Endometrium (tissue), 2 donors: Measurements from ENCODE around the gene UBE2D4.
"Not testable (repeated sequence)": the region's sequence is repeated elsewhere in the genome, so short reads cannot be mapped to it uniquely, and the experiment has no call there.

Experiments
- FAIRE-seq: peaks from 2 replicates; lab custom pipeline; 2012; peaks lifted over from hg19 to GRCh38; lab: Jason Lieb, UNC
- donor health status: control.
- donor health status: control.

The UBE2D4 gene

DNA sequence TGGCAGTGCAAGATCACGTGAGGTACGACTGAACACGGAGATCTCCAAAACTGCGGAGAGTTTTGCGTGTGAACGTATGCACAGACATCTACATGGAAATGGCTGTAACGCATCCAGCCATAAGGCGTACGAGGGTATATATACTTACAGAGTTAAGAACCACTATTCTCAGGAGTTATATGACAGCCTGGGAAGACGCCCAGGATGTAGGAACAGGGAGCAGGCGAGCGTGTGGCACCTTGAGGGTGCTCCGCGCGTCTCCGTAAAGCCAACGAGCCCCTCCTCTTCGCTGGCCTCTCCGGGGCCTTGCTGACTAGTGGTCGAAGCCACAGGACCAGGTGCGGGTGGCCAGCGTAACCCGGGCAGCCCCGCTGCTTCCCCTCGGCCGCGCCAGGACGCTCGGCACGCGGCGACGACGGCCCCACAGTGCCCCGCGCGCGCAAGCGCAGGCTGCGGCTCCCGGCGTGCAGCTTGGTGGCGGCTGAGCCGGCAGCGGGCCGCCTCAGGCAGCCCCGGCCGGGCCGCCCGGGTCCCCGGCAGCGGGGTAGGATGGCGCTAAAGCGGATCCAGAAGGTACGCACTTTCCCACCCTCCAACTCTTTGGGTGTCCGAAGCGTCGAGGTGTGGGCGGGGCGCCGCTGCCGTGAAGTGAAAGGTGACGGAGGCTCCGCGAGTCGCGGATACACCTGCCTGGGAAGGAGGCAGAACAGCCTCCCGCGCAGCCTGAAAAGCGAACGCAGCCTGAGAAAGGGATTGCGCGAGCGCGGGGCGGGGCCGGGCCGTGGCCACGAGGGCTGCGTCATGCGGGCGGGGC lies at the start of gene UBE2D4:
TSS of gene UBE2D4 (plus strand) at position 453 of the 814 bp plus-strand sequence. CDS start at position 550, 97 bp downstream.
- FAIRE-seq, result no peak

- FAIRE-seq, result no peak
These were observed 49.1 kb upstream of the UBE2D4 start for GRCh38 chr7:43876976-43877745.

- FAIRE-seq, result no peak
These were observed 48.0 kb upstream of the UBE2D4 start for GRCh38 chr7:43877968-43878864.

DNA sequence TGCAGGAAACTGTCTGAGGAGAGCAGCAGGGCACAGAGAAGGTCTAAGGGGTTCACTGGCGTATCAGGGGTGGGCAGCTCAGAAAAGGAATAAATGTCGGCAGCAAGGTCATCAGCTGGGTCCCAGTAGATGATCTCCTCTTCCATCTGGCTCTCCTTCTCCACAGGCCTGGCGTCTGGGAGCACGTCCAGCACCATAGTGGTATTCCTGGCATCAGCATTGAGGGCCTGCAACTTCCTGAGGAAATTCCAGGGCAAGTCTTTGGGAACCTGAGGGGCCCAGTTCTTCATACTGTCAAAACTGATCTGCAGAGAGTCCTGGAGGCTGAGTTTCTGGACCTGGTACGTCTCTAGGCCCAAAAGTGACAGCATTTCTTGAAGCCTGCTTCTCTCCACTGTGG lies 47.4 kb upstream of the UBE2D4 start:
- FAIRE-seq, result no peak

DNA sequence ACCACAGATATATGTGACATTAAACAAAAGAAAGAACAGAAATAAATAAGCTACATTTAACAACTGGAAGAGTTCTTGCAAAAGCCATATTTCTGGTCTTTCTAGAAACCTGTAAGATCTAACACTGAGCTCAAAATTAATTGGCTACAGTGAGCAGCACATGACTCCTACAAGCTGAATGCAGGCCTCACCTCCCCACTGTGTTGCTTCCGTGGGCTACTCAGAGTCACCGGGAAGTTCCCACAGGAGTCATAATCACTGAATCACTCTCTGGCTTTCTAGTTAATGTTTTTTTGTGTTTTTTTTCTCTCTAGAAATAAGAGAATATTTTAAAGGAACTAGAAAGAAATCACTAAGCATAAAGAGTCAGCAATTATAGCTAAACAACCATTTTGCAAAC lies 46.8 kb upstream of the UBE2D4 start:
- no peak for FAIRE-seq

DNA sequence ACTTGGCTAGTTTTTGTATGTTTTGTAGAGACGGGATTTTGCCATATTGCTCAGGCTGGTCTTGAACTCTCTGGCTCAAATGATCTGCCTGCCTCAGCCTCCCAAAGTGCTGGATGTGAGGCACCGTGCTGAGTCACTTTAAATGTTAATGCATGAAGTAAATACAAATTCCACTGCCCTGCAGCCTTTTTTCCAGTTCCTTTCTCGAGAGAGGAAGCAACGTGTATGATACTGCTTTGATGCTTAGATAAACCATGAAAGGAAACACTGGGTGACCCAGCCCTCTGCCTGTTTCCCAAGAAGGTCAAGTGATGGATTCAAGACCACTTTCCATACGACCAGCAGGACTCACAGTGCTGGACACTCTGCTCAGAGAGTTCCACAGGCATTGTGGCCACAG lies 45.6 kb upstream of the UBE2D4 start:
- FAIRE-seq, result no peak

GRCh38 chr7:43884209-43884608 lies 42.0 kb upstream of the UBE2D4 start:
- FAIRE-seq, result no peak

GRCh38 chr7:43884617-43885016 lies 41.6 kb upstream of the UBE2D4 start:
- FAIRE-seq, result no peak

DNA sequence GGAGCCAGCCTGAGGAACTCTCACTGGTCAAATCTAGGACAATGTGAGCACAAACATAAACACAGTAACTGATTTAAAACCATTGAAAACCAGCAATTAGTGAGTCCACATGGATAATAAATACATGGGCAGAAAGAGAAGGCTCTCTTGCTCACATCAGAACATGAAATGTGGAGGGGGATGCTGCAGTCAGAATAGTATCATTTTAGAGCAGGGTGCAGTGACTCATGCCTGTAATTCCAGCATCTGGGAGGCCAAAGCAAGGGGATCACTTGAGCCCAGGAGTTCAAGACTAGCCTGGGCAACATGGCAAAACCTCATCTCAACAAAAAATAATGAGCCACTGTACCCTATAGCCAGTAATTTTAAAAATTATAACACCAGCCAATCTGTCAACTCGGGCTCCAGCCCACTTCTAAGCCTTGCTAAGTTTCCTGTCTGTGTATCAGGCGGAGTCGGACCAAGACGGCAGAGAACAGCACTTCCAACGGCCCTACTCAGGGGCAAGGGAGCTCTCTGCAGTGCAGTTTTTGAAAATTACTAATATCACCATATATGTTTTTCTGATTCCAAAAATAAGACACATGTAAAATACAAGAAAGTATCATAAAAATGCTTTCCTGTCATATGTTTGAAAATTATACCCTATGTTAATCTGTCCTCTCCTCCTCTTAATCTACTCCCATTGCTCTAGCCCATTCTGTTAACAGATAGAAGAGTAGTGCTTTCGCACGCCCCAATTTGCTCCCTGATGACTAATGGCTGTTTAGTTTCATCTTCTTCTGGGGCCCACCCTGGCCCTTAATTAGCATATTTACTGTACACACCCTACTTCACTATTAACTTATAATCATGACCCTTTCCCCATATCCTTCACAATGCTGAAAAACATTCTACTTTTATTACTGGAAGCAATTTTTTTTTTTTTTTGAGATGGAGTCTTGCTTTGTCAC lies 37.0 kb upstream of the UBE2D4 start:
- FAIRE-seq, result no peak

DNA sequence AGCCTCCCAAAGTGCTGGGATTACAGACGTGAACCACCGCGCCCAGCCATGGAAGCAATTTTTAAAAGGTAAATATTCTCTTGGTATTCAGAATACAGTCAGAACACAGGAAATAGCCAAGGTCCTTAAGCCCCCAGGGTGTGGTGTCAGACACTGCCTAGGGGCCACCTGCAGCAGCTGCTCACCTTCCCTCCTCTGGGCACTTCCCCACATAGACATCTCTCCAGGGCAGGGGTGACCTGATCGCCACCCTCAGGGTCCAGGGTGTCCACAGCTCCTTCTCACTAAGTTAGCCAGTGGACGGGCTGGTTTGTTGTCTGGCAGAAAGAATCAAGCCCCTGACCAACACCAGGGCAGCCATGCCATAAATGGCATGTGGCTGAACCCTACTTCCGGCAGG lies 35.8 kb upstream of the UBE2D4 start:
- no peak for FAIRE-seq

DNA sequence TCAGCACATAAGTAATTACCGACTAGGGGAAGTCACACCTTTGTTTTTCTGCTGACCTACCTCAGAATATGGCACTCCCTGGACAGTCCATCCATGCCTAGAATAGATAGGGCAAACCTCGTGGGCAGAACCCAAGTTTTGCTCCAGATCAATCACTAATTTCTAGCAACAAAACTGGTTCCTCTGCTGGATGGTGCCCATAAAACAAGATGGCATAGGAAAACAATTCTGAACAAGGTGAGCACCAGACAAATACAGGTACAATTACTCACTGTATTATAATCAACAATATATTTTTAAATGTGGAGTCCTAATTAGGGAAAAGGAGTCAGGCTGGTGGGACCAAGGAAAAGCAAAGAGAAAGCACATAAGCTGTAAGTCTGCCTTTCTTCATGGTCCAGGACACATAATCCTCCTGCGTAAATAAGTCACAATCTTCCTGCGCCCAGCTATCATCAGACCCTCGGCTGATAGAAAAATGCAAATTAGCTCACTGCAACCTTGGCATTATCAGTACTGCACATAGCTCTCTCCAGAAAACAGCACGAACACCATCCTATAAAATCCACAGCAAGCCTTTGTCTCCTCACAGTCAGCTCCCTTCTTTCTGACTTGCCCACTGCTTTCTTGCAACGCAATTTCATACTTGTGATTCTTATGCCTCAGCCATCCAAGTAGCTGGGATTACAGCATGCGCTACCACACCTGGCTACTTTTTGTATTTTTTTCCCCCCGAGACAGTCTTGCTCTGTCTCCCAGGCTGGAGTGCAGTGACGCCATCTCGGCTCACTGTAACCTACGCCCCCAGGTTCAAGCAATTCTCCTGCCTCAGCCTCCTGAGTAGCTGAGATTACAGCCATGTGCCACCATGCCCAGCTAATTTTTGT lies 34.9 kb upstream of the UBE2D4 start:
- no peak for FAIRE-seq

GRCh38 chr7:43895847-43896415 lies 30.3 kb upstream of the UBE2D4 start:
- FAIRE-seq, result no peak

DNA sequence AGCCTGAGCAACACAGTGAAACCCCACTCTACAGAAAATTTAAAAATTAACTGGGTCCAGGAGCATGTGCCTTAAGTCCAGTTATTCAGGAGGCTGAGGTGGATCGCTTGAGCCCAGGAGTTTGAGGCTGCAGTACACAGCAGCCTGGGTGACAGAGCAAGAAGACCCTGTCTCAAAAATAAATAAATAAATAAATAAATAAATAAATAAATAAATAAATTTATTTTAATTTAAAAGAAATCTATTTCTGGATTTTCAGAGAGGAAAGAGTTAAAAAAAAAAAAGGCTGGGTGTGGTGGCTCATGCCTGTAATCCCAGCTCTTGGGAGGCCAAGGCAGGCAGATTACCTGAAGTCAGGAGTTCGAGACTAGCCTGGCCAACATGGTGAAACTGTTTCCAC lies 27.7 kb upstream of the UBE2D4 start:
- not testable (repeated sequence) for FAIRE-seq

DNA sequence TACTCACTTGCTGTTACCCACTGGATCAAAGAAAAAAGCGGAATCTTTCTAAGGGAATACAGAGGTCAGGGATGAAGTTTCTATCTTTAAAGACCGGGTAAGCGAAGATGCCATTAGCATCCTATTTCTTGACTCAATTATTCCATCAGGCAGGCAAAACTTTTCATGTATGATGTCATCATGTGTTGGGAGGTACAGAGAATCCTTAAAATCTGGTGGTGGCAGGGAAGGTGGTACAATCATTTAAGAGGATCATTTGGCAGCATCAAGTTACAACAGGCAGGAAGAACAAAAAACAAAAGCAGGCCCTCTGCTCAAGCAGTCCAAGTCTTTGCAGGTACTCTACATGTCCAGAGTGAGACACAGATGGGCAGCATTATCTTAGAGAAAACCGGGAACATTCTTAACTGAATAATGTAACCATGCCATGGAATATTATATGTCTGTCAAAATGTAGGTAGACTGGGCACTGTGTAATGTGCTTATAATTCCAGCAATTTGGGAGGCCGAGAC lies 23.6 kb upstream of the UBE2D4 start:
- no peak for FAIRE-seq

DNA sequence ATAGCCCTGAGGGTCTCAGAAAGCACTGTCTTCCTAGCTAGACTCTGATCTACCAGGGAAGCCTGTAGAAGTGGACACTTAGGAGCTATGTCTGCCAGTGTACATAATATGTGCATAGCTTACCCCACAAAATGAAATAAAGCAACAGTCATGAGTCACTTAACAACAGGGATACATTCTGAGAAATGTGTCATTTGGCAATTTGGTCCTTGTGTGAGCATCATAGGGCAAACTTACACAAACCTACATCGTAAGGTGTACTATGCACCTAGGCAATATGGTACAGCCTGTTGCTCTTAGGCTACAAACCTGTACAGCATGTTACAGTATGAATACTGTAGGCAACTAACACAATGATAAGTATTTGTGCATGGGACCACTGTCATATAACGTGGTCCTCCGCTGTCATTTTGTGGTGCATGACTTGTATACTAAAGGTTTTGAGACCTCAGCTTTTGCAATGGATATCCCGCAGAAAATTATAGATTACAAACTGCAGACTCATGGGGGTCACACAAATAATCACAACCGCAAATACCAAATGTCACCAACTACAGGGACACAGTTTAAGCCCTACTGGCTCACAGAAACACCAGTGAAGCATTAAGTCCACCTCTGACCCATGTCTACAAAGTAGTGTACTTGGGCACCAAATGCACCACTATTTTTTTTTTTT lies 21.6 kb upstream of the UBE2D4 start:
- no peak for FAIRE-seq

DNA sequence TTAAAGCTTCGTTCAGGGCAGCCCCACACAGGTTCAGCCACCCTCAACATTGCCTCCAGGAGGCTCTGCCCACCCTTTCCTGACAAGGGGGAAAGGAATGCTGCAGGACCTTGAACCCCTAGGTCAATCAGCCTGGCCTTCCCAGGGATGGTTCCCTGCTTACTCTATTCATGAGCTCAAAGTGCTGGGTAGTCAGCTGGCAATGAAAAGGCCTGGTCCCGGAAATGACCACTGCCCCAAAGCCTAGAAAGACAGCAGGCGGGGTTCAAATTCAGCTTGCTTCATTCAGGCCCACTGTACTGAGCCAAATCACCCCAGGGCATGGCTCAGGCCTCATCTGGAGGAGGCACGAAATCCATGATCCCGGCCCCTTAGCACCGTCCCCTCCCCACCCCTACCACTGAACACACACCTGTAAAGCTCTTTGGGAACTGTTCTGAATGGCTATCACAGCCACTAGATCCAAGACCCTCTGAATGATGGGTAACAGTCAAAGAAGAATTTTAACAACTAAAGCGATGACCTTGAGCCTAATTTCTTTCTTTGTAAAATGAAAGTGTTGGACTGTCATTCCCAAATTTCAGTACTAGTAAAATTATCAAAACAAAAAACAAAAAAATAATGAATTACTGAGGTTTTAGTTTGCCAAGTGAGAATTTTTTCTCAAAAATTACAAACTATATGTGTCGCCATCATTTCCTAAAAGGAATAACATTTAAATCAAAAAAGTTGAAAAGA lies 20.9 kb upstream of the UBE2D4 start:
- FAIRE-seq, result no peak

DNA sequence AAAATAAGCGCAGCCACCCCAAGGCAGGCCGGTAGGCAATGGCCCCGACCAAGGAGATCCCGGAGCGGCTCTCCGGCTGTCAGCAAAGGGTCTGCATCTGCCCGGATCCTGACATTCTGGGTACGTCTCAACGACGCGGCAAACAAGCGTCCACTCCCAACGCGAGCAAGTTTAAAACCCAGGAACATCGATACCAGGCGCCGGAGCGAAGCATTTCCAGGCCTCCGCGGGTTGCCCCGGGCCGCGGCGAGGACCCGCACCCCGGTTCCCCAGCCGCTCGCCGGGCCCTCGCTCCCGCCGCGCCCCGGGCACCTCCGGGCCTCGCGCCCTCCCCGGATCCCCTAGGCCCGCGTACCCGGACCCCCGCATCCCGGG lies 20.3 kb upstream of the UBE2D4 start:
- FAIRE-seq, result no peak

DNA sequence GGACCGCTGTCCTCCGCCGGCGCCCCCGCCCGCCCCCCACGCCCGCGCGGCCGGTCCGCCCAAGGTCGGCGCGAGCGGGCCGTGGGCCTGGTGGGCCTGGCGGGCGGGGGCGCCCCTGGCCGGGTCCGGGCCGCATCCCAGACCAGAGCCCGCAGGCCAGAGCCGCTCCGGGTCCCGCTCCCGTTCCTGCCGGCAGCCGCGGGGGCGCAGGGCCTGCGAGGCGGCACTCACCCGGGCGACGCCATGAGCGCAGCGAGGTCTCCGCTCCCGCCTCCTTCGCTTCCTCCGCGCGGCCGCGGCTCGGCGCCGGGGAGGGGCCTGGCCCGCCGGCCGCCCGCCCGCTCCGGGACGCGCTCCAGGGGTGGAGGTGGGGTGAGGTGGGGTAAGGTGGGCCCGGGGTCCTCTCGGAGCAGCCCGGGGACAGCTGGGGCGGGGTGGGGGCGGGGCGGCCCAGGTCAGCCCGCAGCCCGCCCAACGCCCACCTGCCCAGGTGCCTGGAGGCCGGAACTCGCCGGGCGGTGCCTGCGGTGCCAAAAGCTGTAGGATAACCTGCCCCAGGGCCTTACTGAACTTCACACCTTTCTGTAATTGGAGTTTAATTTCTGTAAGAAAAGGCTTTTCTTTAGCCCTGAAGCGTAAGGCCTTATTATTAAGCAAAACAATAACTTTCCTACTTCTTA lies 19.8 kb upstream of the UBE2D4 start, which contains the start of gene URGCP:
TSS of gene URGCP (minus strand) at position 266 of the 680 bp plus-strand sequence. CDS start at position 245, 21 bp downstream.
- FAIRE-seq, result no peak
